Neural cell (in vitro differentiated cells): ENCODE measurements around the gene FGF5. TPM values are rescaled to one million over a fixed set of nuclear protein-coding genes. Genes with fewer than 3 reads are reported as not detected.

Source experiments
- H2AFZ ChIP-seq: fragments of 200-600, 300-800 bp; sonication (generic), shearing (Covaris generic); 2 replicates; pipeline ENCODE4 v1.6.0; 2014; ENCODE audit warnings: low read depth, mild to moderate bottlenecking, antibody characterized with exemption, low read length, moderate library complexity
- H3F3A ChIP-seq: fragments of 200-600 bp; shearing (Covaris generic); 2 replicates; pipeline ENCODE4 v1.6.1; 2016; ENCODE audit warnings: mild to moderate bottlenecking, moderate library complexity, mixed read lengths, antibody characterized with exemption, low read length; ENCODE audit not compliant: insufficient read depth, poor library complexity, severe bottlenecking
- H3K27ac ChIP-seq: fragments of 200-600, 300-800 bp; sonication (generic), shearing (Covaris generic); 2 replicates; pipeline ENCODE4 v1.5.1; 2014; ENCODE audit warnings: mild to moderate bottlenecking, low read length, moderate library complexity
- H3K27me3 ChIP-seq: fragments of 300-800, 200-600 bp; sonication (generic), shearing (Covaris generic); 2 replicates; pipeline ENCODE4 v1.6.0; 2014; ENCODE audit warnings: mild to moderate bottlenecking, low read depth, low read length, moderate library complexity; ENCODE audit not compliant: insufficient read depth
- H3K36me3 ChIP-seq: fragments of 300-800, 200-600 bp; sonication (generic), shearing (Covaris generic); 2 replicates; pipeline ENCODE4 v1.5.1; 2014; ENCODE audit warnings: mild to moderate bottlenecking, antibody characterized with exemption, low read length, moderate library complexity; ENCODE audit not compliant: insufficient read depth
- H3K4me2 ChIP-seq: fragments of 300-800, 200-600 bp; sonication (generic), shearing (Covaris generic); 2 replicates; pipeline ENCODE4 v1.6.0; 2014; ENCODE audit warnings: mild to moderate bottlenecking, low read length
- H3K4me3 ChIP-seq: fragments of 300-800, 200-600 bp; sonication (generic), shearing (Covaris generic); 2 replicates; pipeline ENCODE4 v1.5.1; 2014; ENCODE audit warnings: mild to moderate bottlenecking, low read length, moderate library complexity
- H3K79me2 ChIP-seq: fragments of 200-600 bp; shearing (Covaris generic); replicated peaks from 2 replicates; pipeline ENCODE4 v1.6.0; 2014; ENCODE audit warnings: mild to moderate bottlenecking, low read length, moderate library complexity; ENCODE audit not compliant: insufficient read depth
- H3K9ac ChIP-seq: fragments of 300-800, 200-600 bp; sonication (generic), shearing (Covaris generic); 2 replicates; pipeline ENCODE4 v1.6.1; 2016; ENCODE audit warnings: mild to moderate bottlenecking, low read length, mixed read lengths
- H3K9me2 ChIP-seq: fragments of 200-600 bp; shearing (Covaris generic); 2 replicates; pipeline ENCODE4 v1.6.1; 2016; ENCODE audit warnings: mild to moderate bottlenecking, low read length, mixed read lengths; ENCODE audit not compliant: insufficient read depth
- H3K9me3 ChIP-seq: fragments of 200-600, 300-800 bp; sonication (generic), shearing (Covaris generic); 2 replicates; pipeline ENCODE4 v1.6.1; 2016; ENCODE audit warnings: mild to moderate bottlenecking, mixed run types, low read length, moderate library complexity, mixed read lengths
- H4K20me1 ChIP-seq: fragments of 200-600 bp; shearing (Covaris generic); 2 replicates; pipeline ENCODE4 v1.6.1; 2016; ENCODE audit warnings: mild to moderate bottlenecking, mixed run types; ENCODE audit not compliant: insufficient read depth
- EP300 ChIP-seq: fragments of 450-650 bp; conservative IDR thresholded peaks from 2 replicates; pipeline ENCODE4 v1.6.1; 2014; ENCODE audit warnings: antibody characterized with exemption, mild to moderate bottlenecking, moderate library complexity; ENCODE audit not compliant: poor library complexity, severe bottlenecking
- EZH2 ChIP-seq: fragments of 200-600, 300-800 bp; shearing (Covaris generic), sonication (generic); IDR thresholded peaks from 2 replicates; pipeline ENCODE4 v1.6.1; 2014; ENCODE audit warnings: antibody characterized with exemption, low read length, borderline replicate concordance, mild to moderate bottlenecking; ENCODE audit not compliant: insufficient read depth, poor library complexity, severe bottlenecking
- MXI1 ChIP-seq: fragments of 450-650 bp; conservative IDR thresholded peaks from 2 replicates; pipeline ENCODE4 v1.6.1; 2014; ENCODE audit warnings: antibody characterized with exemption, mild to moderate bottlenecking; ENCODE audit not compliant: poor library complexity, severe bottlenecking
- POLR2AphosphoS5 ChIP-seq: IDR thresholded peaks from 2 replicates; pipeline ENCODE4 v1.6.1; 2012
- RAD21 ChIP-seq: fragments of 450-650 bp; conservative IDR thresholded peaks from 2 replicates; pipeline ENCODE4 v1.6.1; 2014; ENCODE audit warnings: antibody characterized with exemption, mild to moderate bottlenecking, moderate library complexity
- SMC3 ChIP-seq: fragments of 450-650 bp; conservative IDR thresholded peaks from 2 replicates; pipeline ENCODE4 v1.6.1; 2014; ENCODE audit warnings: antibody characterized with exemption, mild to moderate bottlenecking, moderate library complexity; ENCODE audit not compliant: poor library complexity
- TAF1 ChIP-seq: IDR thresholded peaks from 2 replicates; pipeline ENCODE4 v1.6.1; 2012; ENCODE audit warnings: low read depth
- polyA plus RNA-seq: library from polyadenylated mRNA; depleted of rRNA; stranded (reverse); fragments of >200 nt; gene quantifications from 2 replicates; pipeline ENCODE4 v1.2.3, GENCODE V29; 2014
- TF ChIP-seq, protein P1 (sequence below): fragments of 450-650 bp; IDR thresholded peaks from 2 replicates; pipeline ENCODE4 v1.5.1; 2014; ENCODE audit warnings: antibody characterized with exemption, mild to moderate bottlenecking, moderate library complexity; ENCODE audit not compliant: poor library complexity, severe bottlenecking
- TF ChIP-seq, protein P2 (sequence below): IDR thresholded peaks from 2 replicates; pipeline ENCODE4 v1.6.1; 2012; ENCODE audit warnings: borderline replicate concordance

FGF5 gene
- polyA plus RNA-seq, 1 donor from 2014 or later: 0.26 TPM

DNA sequence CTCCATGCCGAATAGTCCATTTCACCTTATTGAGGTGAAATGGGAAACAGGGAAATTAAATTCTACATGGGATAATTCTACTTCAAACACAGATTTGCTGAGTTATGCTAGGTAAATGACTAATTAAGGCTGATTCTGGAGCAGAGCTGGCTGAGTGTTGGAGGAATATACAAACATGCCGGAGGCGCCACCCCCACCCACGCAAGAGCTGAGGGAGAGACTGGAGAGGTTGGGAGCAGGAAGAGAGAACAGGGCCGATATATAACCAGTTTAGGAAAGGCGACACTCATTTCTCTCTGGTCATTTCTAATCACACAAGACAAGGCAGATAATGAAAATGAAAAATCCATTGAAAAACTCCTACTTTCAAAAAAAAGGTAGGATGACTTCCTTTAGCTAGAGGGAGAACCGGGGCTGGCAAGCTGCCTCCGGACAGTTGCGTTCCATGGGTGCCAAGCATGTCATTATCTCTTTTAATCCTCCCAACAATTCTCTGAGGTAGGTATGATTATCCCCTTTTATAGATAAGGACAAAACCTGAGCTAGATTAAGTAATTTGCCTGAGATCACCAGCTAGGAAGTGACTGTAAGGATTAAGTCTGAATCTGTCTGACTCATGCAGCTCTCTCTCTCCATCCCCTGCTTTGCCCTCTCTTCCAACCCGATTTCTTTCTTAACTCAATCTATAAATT is 41.5 kb downstream of the FGF5 start:
- Histone ChIP-seq H3K4me3 (peak overlapping the region; percentile 37), H4K20me1 (no peaks in the 10 kb centered on the region), H2AFZ (no peak overlapping the region), H3K79me2 (no peaks in the 10 kb centered on the region), H3K27ac (peak overlapping the region; percentile 93), H3K9ac (peak overlapping the region; percentile 61), H3F3A (peaks cover 9% of the 10 kb centered on the region), H3K9me2 (no peaks in the 10 kb centered on the region), H3K9me3 (no peaks in the 10 kb centered on the region), H3K4me2 (peak overlapping the region; percentile 40), H3K27me3 (no peaks in the 10 kb centered on the region), H3K36me3 (no peaks in the 10 kb centered on the region)
- TF ChIP-seq RAD21 (no peak), EZH2 (no peak), TAF1 (no peak), POLR2AphosphoS5 (no peak), EP300 (no peak), SMC3 (no peak), MXI1 (no peak)
- TF ChIP-seq, protein P1, sequence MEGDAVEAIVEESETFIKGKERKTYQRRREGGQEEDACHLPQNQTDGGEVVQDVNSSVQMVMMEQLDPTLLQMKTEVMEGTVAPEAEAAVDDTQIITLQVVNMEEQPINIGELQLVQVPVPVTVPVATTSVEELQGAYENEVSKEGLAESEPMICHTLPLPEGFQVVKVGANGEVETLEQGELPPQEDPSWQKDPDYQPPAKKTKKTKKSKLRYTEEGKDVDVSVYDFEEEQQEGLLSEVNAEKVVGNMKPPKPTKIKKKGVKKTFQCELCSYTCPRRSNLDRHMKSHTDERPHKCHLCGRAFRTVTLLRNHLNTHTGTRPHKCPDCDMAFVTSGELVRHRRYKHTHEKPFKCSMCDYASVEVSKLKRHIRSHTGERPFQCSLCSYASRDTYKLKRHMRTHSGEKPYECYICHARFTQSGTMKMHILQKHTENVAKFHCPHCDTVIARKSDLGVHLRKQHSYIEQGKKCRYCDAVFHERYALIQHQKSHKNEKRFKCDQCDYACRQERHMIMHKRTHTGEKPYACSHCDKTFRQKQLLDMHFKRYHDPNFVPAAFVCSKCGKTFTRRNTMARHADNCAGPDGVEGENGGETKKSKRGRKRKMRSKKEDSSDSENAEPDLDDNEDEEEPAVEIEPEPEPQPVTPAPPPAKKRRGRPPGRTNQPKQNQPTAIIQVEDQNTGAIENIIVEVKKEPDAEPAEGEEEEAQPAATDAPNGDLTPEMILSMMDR: no peak
- TF ChIP-seq, protein P2, sequence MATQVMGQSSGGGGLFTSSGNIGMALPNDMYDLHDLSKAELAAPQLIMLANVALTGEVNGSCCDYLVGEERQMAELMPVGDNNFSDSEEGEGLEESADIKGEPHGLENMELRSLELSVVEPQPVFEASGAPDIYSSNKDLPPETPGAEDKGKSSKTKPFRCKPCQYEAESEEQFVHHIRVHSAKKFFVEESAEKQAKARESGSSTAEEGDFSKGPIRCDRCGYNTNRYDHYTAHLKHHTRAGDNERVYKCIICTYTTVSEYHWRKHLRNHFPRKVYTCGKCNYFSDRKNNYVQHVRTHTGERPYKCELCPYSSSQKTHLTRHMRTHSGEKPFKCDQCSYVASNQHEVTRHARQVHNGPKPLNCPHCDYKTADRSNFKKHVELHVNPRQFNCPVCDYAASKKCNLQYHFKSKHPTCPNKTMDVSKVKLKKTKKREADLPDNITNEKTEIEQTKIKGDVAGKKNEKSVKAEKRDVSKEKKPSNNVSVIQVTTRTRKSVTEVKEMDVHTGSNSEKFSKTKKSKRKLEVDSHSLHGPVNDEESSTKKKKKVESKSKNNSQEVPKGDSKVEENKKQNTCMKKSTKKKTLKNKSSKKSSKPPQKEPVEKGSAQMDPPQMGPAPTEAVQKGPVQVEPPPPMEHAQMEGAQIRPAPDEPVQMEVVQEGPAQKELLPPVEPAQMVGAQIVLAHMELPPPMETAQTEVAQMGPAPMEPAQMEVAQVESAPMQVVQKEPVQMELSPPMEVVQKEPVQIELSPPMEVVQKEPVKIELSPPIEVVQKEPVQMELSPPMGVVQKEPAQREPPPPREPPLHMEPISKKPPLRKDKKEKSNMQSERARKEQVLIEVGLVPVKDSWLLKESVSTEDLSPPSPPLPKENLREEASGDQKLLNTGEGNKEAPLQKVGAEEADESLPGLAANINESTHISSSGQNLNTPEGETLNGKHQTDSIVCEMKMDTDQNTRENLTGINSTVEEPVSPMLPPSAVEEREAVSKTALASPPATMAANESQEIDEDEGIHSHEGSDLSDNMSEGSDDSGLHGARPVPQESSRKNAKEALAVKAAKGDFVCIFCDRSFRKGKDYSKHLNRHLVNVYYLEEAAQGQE: no peak

DNA sequence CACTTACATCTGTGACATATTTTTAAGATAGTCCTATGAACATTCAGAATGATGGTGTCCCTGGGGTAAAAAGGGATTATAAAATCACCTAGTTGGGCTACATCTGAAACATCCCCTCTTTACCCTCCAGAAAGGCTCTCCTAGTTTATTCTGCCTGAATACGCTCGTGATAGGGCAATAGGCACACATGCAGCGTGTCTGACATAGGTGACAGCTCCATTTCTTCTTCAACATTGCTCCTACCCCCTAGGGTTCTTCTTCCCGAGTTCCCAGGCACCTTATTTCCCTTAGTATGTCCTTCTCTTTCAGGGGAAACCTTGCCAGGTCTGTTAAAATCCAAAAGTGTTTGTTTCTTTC is 42.0 kb downstream of the FGF5 start:
- H3K4me2 ChIP-seq: no peak overlapping the region
- H2AFZ ChIP-seq: no peak overlapping the region
- H3K36me3 ChIP-seq: no peaks in the 10 kb centered on the region
- peak overlapping the region; percentile 93 for H3K27ac ChIP-seq
- peak overlapping the region; percentile 61 for H3K9ac ChIP-seq
- peaks cover 9% of the 10 kb centered on the region for H3F3A ChIP-seq
- no peaks in the 10 kb centered on the region for H3K9me3 ChIP-seq
- H3K27me3 ChIP-seq: no peaks in the 10 kb centered on the region
- peak overlapping the region; percentile 37 for H3K4me3 ChIP-seq
- no peaks in the 10 kb centered on the region for H3K9me2 ChIP-seq
- H3K79me2 ChIP-seq: no peaks in the 10 kb centered on the region
- no peak for TF ChIP-seq EZH2
- TF ChIP-seq, protein P2: no peak
- TF ChIP-seq EP300: no peak
- no peak for TF ChIP-seq MXI1
- no peak for TF ChIP-seq SMC3
- TF ChIP-seq POLR2AphosphoS5: no peak
- TF ChIP-seq, protein P1: no peak
- no peak for TF ChIP-seq TAF1
- no peak for TF ChIP-seq RAD21
- H4K20me1 ChIP-seq: no peaks in the 10 kb centered on the region
